IPS DF 6.9 (cell line): ENCODE results near the gene ITGB5.

Source experiments
- DNase-seq: peaks from one replicate; pipeline ENCODE4 v3.0.0-alpha.2; 2013; ENCODE audit warnings: low read depth, low spot score
- H3K27ac ChIP-seq: one replicate; pipeline ENCODE4 v1.5.1; 2013; ENCODE audit warnings: low read length, control low read depth
- H3K27me3 ChIP-seq: 2 replicates; pipeline ENCODE4 v1.6.1; 2013; ENCODE audit warnings: mild to moderate bottlenecking, low read length; ENCODE audit not compliant: control insufficient read depth, insufficient read depth
- H3K36me3 ChIP-seq: 2 replicates; pipeline ENCODE4 v1.6.1; 2013; ENCODE audit warnings: low read length; ENCODE audit not compliant: control insufficient read depth, insufficient read depth
- H3K4me1 ChIP-seq: 2 replicates; pipeline ENCODE4 v1.6.1; 2013; ENCODE audit warnings: low read length; ENCODE audit not compliant: control insufficient read depth, insufficient read depth
- H3K4me3 ChIP-seq: 2 replicates; pipeline ENCODE4 v1.5.1; 2013; ENCODE audit warnings: mild to moderate bottlenecking, low read length
- H3K9me3 ChIP-seq: 2 replicates; pipeline ENCODE4 v1.6.1; 2013; ENCODE audit warnings: low read length, inconsistent platforms; ENCODE audit not compliant: control insufficient read depth, insufficient read depth
- WGBS: extraction: QIAGEN DNeasy Blood & Tissue Kit; methylation state at CpG from one replicate; pipeline ENCODE4 v1.1.7; 2013; ENCODE audit warnings: mixed read lengths, missing lambda C conversion rate; ENCODE audit not compliant: insufficient read length, insufficient coverage; 5-methylcytosine and 5-hydroxymethylcytosine counted together

The ITGB5 gene

DNA sequence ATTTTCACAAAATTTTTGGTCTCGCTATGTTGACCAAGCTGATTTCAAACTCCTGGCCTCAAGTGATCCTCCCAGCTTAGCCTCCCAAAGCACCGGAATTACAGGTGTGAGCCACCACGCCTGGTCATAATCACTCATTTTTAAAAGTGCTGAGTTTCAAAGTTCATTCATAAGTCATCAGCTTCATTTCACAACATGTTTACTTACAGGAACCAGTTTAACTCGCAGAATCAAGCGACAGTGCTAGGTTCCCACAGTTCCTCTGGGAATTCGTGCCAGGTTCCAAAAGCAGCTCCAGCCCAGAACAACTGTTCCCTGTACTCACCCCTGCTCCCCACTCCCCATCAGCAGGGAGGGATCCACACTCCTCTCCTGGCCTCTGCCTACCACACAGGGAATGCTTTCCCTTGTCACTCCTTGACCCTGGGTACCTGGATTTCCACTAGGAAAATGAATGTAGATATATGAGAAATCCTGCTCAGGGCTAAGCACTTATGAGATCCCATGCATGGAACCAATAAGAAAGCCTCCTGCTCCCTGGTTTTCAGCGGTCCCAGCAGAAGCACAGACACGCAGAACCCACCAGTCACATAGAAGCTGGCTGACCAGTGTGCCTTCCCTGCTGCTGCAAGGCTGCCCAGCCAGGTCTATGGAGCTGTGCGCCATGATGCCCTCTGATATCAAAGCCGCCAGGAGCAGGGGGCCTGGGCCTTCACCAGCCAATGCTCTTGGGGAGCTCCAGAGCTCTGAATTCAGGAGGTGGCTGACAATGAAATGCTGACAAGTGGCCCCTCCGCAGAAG lies 72.3 kb downstream of the ITGB5 start:
- H3K9me3 ChIP-seq, result no peaks in the 10 kb centered on the region
- 0 out of 2 replicates have a peak, but pooled peaks cover 1% of the 10 kb centered on the region for H3K4me1 ChIP-seq
- H3K4me3 ChIP-seq, result no peak overlapping the region
- no peaks in the 10 kb centered on the region for H3K27me3 ChIP-seq
- no peak for DNase-seq
- no CpG with 5 or more reads among the region's 11 CpGs for WGBS
- no peak overlapping the region for H3K27ac ChIP-seq
- peaks cover 23% of the 10 kb centered on the region for H3K36me3 ChIP-seq

- H3K27me3 ChIP-seq, result no peaks in the 10 kb centered on the region
- H3K4me3 ChIP-seq, result no peak overlapping the region
- no peak for DNase-seq
- no peak overlapping the region for H3K27ac ChIP-seq
- H3K36me3 ChIP-seq, result peaks cover 23% of the 10 kb centered on the region
- 0 out of 2 replicates have a peak, but pooled peaks cover 1% of the 10 kb centered on the region for H3K4me1 ChIP-seq
- H3K9me3 ChIP-seq, result no peaks in the 10 kb centered on the region
These were observed 73.6 kb downstream of the ITGB5 start for GRCh38 chr3:124813541-124813940.

DNA sequence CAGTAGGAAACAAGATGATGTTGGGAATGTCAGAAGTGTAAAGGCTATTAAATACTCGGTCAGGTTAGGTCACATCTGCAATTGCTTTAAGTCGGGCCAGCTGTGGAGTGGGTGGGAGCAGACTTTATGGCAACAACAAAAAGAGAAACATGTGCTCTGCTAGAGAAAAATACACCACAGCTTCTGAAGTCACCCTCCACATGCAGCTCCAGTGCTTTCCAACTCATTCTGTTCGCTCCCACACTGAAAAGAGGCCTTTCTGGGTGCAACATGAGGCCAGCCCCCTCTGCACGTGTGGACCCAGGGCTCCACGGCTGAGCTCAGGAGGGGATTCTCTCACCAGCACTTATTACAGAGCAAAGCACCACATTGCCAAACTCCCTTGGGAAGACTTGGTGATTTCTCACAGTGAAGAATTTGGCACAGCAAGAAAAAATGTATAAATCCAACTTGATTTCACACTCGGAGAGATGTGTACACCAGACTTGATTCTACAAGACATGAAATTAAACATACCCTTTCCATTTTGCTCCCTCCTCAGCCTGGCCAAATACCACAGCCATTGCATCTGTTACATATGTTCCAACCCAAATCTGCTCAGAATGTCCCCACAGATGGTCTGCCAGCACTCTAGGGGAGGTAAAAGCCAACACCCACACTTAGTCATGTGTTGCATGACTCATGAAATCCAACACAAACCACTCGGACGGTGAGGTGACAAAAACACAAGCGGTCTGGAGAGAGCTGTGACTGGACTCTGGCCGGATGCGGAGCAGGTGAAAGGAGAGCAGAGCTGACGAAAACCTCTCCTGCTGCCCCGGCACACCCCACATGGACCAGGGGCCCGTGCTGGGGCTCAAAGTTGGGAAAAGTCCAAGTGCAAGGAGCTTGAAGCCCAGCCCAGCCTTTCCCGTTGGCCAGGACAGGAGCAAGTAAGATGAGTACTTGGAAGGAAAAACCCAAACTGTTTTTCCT lies 74.6 kb downstream of the ITGB5 start:
- DNase-seq, result no peak
- no CpG with 5 or more reads among the region's 15 CpGs for WGBS
- Histone ChIP-seq H3K36me3 (peaks cover 23% of the 10 kb centered on the region), H3K4me1 (no peaks in the 10 kb centered on the region), H3K27me3 (no peaks in the 10 kb centered on the region), H3K4me3 (no peak overlapping the region), H3K9me3 (no peaks in the 10 kb centered on the region), H3K27ac (no peak overlapping the region)

DNA sequence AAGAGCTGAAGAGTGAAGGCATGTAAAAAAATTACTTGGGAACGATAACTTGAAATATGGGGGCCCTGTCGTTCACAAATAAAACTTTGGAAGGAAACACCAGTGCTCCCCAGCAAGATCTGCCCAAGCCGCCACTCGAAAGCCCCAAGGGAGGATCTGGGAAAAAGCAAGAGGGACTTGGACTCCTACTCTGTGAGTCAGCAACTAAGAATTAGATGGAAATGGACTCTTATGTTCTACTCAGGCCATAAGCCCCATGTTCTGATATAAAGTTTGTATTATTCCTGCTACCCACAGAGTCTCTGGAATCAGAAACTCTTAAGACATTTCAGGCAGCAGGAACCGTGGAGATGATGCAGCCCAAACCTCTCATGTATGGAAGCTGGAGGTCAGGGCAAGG lies 75.7 kb downstream of the ITGB5 start:
- Histone ChIP-seq H3K27ac (no peak overlapping the region), H3K4me3 (no peak overlapping the region)

GRCh38 chr3:124810970-124811369 lies 76.2 kb downstream of the ITGB5 start:
- H3K4me1 ChIP-seq, result no peaks in the 10 kb centered on the region
- no peak overlapping the region for H3K4me3 ChIP-seq
- H3K27me3 ChIP-seq, result no peaks in the 10 kb centered on the region
- DNase-seq, result no peak
- H3K36me3 ChIP-seq, result peaks cover 11% of the 10 kb centered on the region
- no peaks in the 10 kb centered on the region for H3K9me3 ChIP-seq
- no CpG with 5 or more reads among the region's 4 CpGs for WGBS
- no peak overlapping the region for H3K27ac ChIP-seq

More for the DNA sequence above, 75.7 kb downstream of the ITGB5 start:
- no CpG with 5 or more reads among the region's 5 CpGs for WGBS
- Histone ChIP-seq H3K9me3 (no peaks in the 10 kb centered on the region), H3K27me3 (no peaks in the 10 kb centered on the region), H3K36me3 (peaks cover 16% of the 10 kb centered on the region), H3K4me1 (no peaks in the 10 kb centered on the region)
- DNase-seq, result no peak

DNA sequence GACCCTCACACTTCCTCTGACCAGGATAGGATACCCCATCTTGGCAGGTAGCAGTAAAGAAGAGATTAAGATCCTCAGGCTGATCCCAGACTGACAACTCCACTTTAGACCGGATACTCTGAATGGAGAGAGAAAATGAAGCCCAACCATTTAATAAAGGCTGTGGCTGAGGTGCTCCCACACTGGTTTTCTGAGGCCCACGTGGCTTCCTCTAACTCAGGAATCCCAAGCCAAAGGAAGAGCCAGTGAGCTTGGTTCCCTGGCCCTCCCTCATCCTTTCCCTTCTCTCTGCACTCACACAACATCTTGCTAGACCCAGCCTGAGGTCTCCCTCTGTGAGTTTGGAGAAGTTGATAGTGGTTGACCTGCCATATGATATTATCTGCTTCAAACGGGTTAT lies 78.1 kb downstream of the ITGB5 start:
- Histone ChIP-seq H3K4me1 (no peaks in the 10 kb centered on the region), H3K27ac (no peak overlapping the region), H3K27me3 (no peaks in the 10 kb centered on the region), H3K36me3 (peaks cover 4% of the 10 kb centered on the region; the same call in 1 of the 2 replicates), H3K4me3 (no peak overlapping the region), H3K9me3 (no peaks in the 10 kb centered on the region)
- no CpG with 5 or more reads among the region's 3 CpGs for WGBS
- DNase-seq, result no peak

DNA sequence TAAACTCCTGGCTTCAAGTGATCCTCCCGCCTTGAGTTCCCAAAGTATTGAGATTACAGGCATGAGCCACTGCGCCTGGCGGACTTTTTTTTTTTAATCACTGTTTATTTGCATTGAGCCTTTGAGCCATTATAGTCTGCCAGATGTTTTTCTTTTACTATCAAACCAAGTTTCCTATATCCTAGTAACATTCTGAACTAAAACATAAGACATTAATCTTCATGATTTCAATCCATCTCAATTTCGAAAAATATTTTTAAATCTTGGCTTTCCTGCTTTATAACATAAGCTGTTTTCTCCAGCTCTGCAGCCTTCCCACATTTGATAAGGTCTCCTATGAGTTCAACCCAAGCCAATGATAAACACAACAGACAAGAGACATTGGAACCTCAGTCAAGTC lies 81.5 kb downstream of the ITGB5 start:
- Histone ChIP-seq H3K27me3 (no peaks in the 10 kb centered on the region), H3K4me3 (no peak overlapping the region), H3K9me3 (no peaks in the 10 kb centered on the region), H3K4me1 (peaks cover 4% of the 10 kb centered on the region), H3K36me3 (0 out of 2 replicates have a peak, but pooled peaks cover 5% of the 10 kb centered on the region), H3K27ac (no peak overlapping the region)
- WGBS, result 100% methylated on average over 1 of the region's 4 CpGs
- DNase-seq, result no peak

DNA sequence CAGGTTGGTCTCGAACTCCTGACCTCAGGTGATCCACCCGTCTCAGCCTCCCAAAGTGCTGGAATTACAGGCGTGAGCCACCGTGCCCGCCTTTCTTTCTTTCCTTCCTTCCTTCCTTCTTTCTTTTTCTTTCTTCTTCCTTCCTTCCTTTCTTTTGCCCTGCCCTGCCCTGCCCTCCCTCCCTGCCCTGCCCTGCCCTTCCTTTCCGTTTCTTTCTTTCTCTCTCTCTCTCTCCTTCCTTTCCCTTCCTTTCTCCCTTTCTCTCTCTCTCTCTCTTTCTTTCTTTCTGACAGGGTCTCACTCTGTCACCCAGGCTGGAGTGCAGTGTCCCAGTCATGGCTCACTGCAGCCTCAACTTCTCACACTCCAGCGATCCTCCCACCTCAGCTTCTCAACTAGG lies 82.3 kb downstream of the ITGB5 start:
- DNase-seq, result no peak
- H3K4me1 ChIP-seq, result peaks cover 4% of the 10 kb centered on the region
- no peak overlapping the region for H3K4me3 ChIP-seq
- WGBS, result no CpG with 5 or more reads among the region's 7 CpGs
- H3K36me3 ChIP-seq, result peaks cover 5% of the 10 kb centered on the region; the same call in 1 of the 2 replicates
- H3K27me3 ChIP-seq, result no peaks in the 10 kb centered on the region
- H3K9me3 ChIP-seq, result no peaks in the 10 kb centered on the region
- no peak overlapping the region for H3K27ac ChIP-seq

DNA sequence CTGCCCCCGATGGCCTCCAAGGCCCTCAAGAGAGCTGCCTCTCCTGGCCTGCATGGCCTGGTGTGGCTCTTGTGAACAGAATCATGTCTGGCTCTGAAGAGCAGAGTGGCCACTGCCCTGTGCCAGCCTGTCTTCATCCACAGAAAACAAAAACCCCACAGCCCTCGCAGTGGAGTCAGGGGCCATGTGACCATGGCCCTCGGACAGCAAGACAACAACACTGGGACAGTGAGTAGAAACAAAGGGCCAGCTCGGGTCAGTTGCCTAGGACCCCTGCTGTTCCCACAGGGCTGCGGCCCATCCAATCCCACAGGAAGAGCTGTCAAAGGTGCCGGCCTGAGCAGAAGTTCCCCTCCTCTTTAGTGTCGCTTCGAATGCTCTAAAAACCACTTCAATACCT lies 84.5 kb downstream of the ITGB5 start:
- Histone ChIP-seq H3K27me3 (no peaks in the 10 kb centered on the region), H3K4me3 (no peak overlapping the region), H3K36me3 (peaks cover 5% of the 10 kb centered on the region; the same call in 1 of the 2 replicates), H3K4me1 (peaks cover 4% of the 10 kb centered on the region), H3K27ac (no peak overlapping the region), H3K9me3 (no peaks in the 10 kb centered on the region)
- no peak for DNase-seq
- WGBS, result no CpG with 5 or more reads among the region's 8 CpGs

GRCh38 chr3:124802061-124802698 lies 85.0 kb downstream of the ITGB5 start:
- DNase-seq, result no peak
- Histone ChIP-seq H3K4me3 (no peak overlapping the region), H3K36me3 (peaks cover 5% of the 10 kb centered on the region; the same call in 1 of the 2 replicates), H3K27ac (no peak overlapping the region), H3K4me1 (peaks cover 4% of the 10 kb centered on the region), H3K9me3 (no peaks in the 10 kb centered on the region), H3K27me3 (no peaks in the 10 kb centered on the region)
- no CpG with 5 or more reads among the region's 8 CpGs for WGBS
